GM18511 (cell line): ENCODE measurements around the gene DGLUCY.
A peak's percentile ranks its signal among the peaks of the same experiment; 100 is the strongest.
"Not testable (repeated sequence)": the region's sequence is repeated elsewhere in the genome, so short reads cannot be mapped to it uniquely, and the experiment has no call there.

ENCODE experiments used
- ATAC-seq: cut with Tn5 transposase; IDR thresholded peaks from one replicate; pipeline ENCODE4 v1.9.1; 2021; ENCODE audit warnings: mild to moderate bottlenecking, moderate library complexity; ENCODE audit not compliant: unreplicated experiment

DGLUCY gene, protein sequence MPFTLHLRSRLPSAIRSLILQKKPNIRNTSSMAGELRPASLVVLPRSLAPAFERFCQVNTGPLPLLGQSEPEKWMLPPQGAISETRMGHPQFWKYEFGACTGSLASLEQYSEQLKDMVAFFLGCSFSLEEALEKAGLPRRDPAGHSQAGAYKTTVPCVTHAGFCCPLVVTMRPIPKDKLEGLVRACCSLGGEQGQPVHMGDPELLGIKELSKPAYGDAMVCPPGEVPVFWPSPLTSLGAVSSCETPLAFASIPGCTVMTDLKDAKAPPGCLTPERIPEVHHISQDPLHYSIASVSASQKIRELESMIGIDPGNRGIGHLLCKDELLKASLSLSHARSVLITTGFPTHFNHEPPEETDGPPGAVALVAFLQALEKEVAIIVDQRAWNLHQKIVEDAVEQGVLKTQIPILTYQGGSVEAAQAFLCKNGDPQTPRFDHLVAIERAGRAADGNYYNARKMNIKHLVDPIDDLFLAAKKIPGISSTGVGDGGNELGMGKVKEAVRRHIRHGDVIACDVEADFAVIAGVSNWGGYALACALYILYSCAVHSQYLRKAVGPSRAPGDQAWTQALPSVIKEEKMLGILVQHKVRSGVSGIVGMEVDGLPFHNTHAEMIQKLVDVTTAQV

DNA sequence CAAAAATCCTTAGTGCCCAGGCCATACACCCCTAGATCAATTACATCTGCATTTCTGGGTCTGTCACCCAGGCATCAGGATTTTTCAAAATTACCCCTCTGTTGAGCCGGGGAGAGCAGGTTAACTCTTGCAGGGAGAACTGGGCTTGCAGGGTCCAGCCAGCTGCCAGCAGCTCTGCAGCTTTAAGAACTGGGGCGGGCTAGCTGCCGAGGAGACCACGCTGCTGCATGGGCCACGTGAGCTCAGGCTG lies at the start of gene DGLUCY:
TSS of gene DGLUCY (plus strand) at position 245 of the 250 bp plus-strand sequence. CDS start 46,222 bp downstream, outside the sequence.
- peak; percentile 76 for ATAC-seq

DNA sequence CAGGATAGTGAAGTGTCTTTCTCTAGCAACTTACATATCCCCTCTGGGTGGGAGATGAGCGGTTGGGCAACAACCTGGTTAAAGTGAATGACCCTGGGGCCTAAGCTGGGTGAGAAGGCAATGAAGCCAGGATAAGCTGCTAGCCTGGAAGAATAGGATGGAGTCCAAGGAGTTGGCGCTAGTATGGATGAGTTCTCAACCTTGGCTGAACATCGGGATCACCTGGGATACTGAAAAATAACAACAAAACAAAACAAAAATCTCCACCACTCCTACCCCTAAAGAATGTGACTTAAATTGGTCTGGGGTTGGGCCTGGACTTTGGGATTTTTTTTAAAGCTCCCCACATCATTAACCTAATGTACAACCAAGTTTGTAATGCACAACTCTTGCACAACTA lies 48.6 kb upstream of the DGLUCY start:
- ATAC-seq = no peak

DNA sequence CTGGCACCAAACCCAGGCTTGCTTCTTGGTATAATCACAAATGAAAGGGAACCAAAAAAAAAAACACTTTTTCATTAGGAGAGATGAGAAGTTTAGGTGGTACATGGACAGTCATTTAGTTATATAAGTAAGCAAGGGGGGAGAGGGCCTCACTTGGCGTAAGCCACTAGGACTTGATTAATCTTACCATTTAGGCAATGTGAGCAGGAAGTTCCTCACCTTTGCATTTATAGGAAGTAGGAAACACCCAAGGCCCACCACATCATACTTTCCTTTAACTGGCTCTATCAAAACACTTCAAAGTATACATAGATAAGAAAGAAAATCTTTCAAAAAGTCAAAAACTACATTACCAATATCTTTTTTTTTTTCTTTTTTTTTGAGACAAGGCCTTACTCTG lies 46.7 kb upstream of the DGLUCY start:
- ATAC-seq = no peak

DNA sequence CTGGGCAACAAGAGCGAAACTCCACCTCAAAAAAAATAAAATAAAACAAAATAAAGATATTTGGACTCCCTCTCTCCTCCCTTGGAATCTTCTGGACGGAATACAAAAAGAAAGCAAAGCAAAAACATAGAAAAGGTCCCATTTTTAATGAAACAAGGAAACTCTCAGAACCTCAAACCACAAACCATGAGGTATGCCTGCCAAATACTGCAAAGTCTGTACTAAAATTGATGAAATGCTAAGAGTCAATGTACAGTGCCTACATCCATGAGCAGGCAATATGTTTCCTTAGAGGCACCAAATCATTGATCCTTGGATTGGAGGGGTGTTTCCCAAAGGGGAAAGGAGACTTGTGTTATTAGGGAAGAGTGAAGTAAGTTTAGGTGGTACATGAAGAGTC lies 45.2 kb upstream of the DGLUCY start:
- ATAC-seq = no peak

DNA sequence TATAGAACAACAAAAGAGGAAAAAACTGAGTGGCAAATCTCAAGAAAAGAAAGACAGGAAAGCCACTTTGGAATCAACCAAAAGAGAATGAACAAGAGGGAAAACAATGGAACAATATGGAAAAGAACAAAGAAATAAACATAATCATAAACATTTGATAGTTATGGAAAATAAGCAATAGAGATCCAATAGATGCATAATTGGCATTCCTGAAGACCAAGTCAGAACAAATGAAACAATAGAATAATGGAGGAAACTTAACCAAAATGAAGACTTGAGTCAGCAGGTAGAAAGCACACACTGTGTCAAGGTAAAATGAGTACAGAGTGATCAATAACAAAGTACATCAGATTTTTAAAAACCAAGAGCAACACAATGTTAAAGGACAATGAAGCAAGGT lies 43.3 kb upstream of the DGLUCY start:
- ATAC-seq = no peak

DNA sequence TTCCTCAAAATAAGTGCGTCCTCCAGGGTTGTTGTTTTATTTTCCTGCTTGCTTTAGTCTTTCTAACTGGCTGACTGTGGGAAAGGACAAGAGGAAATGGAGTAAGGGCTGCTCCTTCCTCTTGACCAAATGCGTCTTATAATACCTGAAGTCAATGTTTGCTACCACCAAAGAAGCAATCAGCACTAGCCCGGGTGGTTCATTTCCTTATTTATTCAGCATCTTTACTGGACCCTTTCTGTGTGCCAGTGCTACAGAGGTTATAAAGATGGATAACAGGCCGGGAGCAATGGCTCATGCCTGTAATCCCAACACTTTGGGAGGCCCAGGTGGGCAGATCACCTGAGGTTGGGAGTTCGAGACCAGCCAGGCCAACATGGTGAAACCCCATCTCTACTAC lies 38.3 kb upstream of the DGLUCY start:
- ATAC-seq = no peak

DNA sequence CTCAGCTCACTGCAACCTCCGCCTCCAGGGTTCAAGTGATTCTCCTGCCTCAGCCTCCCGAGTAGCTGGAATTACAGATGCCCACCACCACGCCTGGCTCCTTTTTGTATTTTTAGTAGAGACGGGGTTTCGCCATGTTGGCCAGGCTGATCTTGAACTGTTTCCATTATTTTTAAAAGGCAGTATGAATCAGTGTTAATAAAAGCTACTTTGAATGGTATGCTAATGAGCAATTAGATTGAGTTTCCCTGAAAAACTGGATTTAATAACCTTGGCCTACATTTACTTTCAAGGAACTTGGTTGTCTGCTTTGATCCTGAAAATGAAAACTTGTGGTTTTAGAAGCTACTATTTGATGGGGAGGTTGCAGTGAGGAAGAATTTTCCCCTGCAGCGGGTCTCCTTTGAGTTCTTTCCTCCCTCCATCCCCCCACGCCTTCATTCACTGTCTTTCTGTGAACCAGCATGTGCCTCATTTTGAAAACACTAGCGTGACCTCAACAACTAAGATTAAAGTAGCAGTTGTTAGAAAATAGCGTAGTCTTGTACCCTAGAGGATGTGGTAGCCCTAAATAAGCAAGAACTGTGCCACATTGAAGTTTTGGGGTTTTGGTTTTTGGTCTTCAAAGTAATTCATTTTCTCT lies 35.7 kb upstream of the DGLUCY start:
- peak; percentile 94 for ATAC-seq

DNA sequence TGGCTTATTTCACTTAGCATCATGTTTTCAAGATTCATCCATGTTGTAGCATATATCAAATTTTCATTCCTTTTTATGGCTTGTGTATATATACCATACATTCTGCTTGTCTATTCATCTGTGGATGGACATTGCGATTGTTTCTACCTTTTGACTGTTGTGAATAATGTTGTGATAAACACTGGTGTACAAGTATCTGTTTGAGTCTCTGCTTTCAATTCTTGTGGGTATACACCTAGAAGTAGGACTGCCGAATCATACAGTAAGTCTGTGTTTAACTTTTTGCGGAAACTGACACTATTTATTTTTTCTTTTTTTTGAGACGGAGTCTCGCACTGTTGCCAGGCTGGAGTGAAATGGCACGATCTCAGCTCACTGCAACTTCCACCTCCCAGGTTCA lies 33.8 kb upstream of the DGLUCY start:
- ATAC-seq = no peak

DNA sequence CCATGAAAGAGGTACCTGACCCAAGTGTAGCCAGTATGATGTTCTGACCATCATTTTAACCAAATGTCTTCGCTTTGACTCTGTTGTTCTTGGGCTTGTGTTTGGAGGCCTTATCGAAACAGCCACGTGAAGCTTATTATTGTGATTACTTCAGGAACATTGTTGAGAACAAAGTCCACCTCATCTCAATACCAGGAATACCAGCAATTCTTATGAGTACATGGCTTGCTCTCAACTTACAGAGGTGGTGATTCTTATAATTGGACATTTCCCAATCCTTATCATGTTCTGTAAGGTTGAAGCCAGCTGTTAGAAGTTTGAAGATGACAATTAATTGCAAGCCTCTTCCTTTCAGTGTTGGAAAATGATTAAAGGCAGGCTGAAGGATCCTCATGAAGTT lies 31.6 kb upstream of the DGLUCY start:
- ATAC-seq = no peak

DNA sequence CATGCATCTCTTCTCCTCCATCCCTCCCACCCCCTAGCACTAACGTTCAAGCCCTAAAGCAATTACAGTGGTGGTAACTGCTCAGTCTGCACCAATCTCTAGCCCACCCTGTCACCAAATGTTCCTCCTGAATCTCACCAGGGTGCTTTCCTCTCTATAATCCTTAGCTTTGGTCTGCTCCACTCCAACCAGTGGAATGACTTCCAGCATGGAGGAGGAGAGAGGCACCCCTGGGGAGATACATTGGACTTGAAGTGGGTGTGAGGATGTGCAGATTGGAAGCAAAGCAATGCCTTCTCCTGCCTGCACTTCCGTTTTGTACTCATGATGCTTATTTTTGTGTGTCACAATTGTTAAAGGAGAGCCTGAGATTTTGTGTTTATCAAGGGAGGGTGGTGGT lies 29.4 kb upstream of the DGLUCY start:
- ATAC-seq = no peak

DNA sequence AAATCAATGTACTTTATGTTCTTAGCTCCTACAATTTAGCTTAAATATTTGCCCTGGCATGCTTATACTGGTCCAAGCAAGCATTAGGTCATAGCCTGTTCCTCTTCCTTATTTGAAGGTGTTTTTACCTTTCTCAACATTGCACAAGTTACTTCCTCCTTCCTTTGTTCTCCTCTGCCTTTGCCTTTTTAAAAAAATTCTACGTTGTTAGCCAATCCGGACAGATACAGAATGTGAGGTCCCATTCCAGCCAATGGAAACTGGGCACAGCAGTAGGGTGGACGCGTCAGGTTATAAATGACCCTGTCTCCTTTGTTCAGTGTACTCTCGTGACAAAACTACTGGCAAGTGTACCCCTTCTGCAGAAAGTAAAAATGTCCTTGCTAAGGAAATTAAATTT lies 26.4 kb upstream of the DGLUCY start:
- not testable (repeated sequence) for ATAC-seq

DNA sequence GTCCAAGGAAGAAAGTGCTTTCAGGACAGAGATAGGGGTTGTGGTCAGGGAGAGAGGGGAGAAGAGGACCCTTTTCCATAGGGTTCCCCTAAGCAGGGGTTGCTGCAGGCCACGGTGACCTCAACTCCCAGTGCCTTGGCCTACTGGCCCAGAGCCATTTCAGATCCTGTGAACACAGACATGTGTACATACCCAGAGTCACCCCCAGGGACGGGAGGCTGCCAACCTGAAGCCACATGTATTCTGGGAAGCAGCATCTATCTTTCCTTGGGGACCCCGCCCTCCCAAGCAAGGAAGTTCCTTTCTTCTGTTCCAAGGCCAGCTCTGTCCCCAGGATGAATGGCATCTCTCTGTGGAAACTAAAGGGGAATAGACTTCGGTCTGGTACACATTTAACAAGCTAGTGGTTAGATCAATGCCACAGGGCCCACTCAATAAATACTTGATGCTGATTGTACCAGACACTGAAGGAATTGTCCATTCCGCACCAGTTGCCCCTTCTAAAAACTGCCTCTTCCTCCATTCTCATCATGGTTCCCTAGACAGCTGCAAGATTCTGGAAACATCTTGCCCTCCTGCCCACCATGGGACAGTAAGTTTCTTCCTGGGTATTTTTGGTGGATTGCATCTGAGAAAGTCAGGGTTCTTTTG lies 25.2 kb upstream of the DGLUCY start:
- ATAC-seq = no peak

DNA sequence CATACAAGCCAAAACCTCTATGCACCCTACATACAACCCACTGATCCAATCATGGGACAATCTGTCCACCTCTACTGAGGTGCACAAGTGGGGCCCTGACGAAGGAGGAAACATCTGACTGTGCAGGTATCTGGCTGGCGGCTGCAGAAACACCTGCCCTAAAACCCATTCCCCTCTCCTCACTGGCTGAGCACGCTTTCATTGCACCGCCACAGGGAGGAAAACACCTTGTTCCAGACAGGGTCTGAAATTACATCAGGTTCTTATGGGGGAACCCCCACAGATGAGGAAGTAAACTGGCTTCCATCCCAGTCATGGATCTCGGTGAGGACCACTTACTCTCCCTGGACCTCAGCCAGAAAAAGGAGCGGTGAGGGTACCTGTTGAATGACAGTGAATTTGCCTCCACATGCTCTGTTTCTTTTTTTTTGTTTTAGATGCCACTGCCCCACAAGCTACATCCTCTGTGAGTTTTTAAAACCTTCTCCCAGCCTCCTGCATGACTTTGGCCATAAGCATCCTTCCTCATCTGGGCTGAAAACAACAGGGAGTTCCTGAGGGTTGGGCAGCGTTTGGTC lies 23.8 kb upstream of the DGLUCY start:
- ATAC-seq = no peak

DNA sequence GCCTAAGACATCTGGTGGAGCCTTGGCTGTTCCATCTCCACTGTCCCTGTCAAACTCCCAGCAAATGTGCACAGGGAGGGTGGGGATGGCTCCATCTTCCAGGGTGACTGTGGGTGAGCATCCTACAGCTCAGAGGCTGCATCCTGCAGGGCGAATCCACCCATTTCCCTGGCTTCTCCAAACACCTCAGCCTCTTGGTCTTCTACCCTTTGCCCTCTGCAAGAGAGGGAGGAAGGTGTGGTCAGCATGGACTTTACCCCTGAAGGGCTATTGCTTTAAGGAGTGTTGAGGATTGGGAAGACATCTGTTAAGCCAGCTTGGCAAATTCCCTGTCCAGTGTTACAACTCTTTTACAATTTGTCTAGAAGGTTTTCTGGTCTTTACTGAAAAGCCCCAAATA lies 23.1 kb upstream of the DGLUCY start:
- ATAC-seq = no peak

DNA sequence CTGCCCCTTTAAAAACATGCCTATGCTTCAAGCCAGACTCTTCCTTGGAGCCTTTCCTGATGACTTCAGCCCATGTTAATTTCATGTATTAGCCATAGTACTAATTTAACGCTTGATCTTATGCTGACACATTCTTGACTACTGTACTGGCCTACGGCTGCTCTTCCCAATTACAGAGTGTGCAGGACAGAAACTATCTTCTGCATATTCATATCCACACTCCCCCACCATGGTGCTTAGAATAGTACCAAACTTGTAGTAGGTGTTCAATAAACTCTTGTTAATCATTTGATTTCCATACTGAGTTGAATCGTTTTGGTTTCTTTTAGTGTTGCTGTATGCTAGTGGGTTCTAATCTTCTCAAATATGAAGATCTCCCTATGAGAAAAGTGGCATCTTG lies 21.8 kb upstream of the DGLUCY start:
- no peak for ATAC-seq

DNA sequence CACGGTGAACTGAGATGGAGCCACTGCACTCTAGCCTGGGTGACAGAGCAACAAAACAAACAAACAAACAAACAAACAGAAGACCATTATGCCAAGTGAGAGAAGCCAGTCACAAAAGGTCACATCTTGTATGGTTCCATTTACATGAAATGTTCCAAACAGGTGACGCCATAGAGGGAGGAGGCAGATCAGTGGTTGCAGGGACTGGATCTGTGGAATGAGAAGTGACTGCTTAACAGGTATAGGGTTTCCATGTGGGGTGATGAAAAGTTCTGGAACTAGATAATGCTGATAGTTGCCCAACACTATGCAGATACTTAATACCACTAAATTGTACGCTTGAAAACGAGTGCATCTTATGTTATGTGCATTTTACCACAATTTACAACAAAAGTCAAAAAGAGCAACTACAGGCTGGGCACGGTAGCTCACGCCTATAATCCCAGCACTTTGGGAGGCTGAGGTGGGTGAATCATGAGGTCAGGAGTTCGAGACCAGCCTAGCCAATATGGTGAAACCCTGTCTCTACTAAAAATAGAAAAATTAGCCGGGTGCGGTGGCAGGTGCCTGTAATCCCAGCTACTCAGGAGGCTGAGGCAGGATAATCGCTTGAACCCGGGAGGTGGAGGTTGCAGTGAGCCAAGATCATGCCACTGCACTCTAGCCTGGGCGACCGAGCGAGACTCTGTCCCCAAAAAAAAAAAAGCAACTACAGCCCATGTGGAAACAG lies 20.0 kb upstream of the DGLUCY start:
- ATAC-seq = not testable (repeated sequence)

DNA sequence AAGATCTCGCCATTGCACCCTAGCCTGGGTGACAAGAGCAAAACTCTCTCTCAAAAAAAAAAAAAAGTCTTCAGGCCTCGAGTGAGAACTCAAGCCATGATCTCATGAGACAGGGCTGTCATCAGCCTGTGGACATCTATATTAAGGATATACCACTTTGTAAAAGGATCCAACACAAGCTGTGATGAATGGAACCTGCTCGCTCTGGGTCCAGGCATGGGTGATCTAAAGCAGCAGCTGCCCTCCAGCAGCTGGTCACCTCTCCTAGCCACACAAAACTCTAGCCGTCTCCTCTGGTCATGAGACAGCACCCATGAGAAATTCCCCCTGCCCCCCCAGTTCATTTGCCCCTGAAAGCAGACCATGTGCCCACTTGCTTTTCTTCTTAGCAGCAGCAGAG lies 19.1 kb upstream of the DGLUCY start:
- no peak for ATAC-seq

DNA sequence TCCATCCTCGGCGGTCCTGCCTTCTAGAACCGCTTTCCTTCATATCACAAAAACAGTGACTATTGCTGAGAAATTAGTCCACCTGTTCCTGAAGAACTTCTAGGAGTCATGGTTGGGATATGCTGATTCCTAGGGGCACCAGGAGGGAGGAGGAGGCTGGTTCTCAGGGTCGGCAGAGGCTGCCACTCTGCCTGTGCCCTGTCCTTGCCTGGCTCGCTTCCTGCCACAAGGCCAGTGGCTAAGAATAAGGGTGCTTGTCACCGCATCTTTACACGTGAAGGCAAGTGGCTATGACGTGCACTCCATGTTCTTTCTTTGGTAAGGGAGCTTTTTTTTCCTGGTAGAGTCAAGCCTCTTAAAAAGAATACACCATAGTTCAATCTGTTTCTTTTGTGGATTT lies 18.7 kb upstream of the DGLUCY start:
- no peak for ATAC-seq

DNA sequence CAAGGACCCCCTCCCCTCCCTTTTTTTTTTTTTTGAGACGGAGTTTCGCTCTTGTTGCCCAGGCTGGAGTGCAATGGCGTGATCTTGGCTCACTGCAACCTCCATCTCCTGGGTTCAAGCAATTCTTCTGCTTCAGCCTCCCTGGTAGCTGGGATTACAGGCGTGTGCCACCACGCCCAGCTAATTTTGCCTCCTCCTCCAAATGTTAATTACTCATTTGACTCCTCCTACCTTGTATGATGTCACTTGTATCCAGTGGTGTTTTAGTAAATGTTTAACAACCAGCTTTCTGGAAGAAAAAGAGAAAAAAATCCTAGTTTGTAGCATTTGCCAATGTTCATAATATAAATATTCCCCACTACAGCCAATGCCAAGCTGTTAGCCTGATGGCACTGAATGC lies 16.2 kb upstream of the DGLUCY start:
- ATAC-seq = not testable (repeated sequence)

DNA sequence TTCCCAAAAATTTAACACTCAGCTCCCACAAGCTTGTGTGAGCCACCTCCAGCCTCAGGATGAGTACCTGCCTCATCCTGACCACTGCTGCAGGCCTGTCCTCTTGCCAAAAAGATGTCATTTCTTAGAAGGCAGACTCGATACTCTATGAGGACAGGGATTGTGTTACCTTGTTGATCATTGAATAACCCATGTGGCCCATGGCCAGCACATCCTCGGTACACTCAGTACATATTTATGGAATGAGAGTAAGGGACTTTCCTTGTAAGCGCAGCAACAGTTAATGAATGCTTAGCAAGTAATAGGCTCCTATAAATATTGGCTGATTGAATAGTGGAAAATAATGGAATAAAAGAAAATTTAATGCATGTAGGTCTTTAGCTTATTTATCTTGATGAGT lies 15.3 kb upstream of the DGLUCY start:
- ATAC-seq = no peak

DNA sequence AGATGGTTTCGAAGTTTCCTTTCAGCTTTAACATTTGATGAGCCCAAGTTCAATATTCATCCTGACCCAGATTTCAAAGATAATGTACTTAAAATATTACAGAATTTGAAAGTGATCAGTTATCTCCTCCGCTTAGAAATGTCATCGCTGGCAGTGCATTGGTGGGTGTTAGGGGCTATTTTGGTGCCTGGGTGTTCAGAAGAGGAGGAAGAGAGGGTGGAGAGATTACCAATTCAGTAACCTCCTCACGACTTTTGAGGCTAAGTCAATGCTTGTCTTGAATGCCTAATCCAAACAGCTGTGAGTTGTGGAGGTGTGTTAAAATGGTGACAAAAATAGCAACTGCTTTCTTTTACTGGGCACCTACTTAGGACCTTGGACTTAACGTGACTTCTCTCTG lies 13.8 kb upstream of the DGLUCY start:
- no peak for ATAC-seq
